Peyer's patch (tissue), 4 donors: ENCODE measurements around the gene THEMIS2.

Experiments used
- POLR2A ChIP-seq, 2 donors: fragments of 450-650 bp; IDR thresholded peaks; one replicate each; pipeline ENCODE4 v1.5.1; 2017; ENCODE audit warnings: antibody characterized with exemption in 2 of 2, mild to moderate bottlenecking in 2 of 2, moderate library complexity in 2 of 2
- TF ChIP-seq, protein P1 (sequence below), 6 experiments: fragments of 450-650 bp in 4 of 6; fragments of 200-600 bp in 2 of 6; sonication (generic) in 1 of 6; IDR thresholded peaks; one replicate each; pipeline ENCODE4 v1.5.1; 2017 to 2019; ENCODE audit warnings: antibody characterized with exemption in 6 of 6, mild to moderate bottlenecking in 3 of 6, moderate library complexity in 1 of 6

DNA sequence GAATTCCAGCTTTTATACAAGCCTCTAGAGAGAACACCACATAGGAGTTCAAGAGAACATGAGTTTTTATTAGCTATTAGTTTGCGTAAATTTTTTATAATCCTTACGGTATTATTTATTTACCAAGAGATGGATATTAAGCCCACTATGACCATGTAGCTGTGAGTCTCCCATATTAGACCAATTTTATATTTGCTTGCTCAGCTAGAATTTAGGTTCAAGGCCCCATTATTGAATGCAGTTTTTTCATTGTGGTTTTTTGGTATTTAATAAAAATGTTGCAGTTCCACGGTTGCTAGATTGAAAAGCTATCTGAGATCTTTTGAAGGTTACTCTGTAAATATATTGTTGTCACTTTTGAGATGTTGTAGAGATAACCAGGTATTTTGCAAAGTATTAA lies 38.9 kb upstream of the THEMIS2 start:
- TF ChIP-seq, protein P1, sequence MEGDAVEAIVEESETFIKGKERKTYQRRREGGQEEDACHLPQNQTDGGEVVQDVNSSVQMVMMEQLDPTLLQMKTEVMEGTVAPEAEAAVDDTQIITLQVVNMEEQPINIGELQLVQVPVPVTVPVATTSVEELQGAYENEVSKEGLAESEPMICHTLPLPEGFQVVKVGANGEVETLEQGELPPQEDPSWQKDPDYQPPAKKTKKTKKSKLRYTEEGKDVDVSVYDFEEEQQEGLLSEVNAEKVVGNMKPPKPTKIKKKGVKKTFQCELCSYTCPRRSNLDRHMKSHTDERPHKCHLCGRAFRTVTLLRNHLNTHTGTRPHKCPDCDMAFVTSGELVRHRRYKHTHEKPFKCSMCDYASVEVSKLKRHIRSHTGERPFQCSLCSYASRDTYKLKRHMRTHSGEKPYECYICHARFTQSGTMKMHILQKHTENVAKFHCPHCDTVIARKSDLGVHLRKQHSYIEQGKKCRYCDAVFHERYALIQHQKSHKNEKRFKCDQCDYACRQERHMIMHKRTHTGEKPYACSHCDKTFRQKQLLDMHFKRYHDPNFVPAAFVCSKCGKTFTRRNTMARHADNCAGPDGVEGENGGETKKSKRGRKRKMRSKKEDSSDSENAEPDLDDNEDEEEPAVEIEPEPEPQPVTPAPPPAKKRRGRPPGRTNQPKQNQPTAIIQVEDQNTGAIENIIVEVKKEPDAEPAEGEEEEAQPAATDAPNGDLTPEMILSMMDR (IDR thresholded peaks at IDR 0.05): no peak
- TF ChIP-seq POLR2A (IDR thresholded peaks at IDR 0.05): no peak
